HG03439 (cell line): ENCODE data around the gene AGR3.

Source experiments
- ATAC-seq: cut with Tn5 transposase; IDR thresholded peaks from one replicate; pipeline ENCODE4 v1.9.1; 2021; ENCODE audit warnings: mild to moderate bottlenecking, moderate library complexity; ENCODE audit not compliant: unreplicated experiment

AGR3 gene

GRCh38 chr7:16838386-16838785 is 43.4 kb downstream of the AGR3 start:
- ATAC-seq = no peak

GRCh38 chr7:16836481-16836880 is 45.3 kb downstream of the AGR3 start:
- ATAC-seq = no peak

DNA sequence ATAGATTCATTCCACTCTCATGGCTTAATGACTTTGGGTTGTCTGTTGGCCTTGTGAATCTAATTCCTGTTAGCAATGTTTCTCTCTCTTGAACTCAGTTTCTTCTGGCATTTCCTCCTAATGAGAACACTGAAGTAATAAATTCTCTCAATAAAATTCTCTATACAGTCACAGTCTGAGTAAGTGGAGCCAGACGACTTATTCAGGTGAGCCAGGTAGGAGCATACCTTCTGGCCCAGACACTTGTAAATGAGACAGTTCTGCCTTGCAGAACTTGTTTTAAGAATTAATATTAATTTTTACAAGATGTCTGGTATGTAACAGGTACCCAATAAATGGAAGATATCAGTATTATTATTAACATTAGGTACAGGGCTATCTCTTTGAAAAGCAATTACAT is 48.4 kb downstream of the AGR3 start:
- ATAC-seq = no peak

GRCh38 chr7:16826060-16826459 is 55.7 kb downstream of the AGR3 start:
- no peak for ATAC-seq

DNA sequence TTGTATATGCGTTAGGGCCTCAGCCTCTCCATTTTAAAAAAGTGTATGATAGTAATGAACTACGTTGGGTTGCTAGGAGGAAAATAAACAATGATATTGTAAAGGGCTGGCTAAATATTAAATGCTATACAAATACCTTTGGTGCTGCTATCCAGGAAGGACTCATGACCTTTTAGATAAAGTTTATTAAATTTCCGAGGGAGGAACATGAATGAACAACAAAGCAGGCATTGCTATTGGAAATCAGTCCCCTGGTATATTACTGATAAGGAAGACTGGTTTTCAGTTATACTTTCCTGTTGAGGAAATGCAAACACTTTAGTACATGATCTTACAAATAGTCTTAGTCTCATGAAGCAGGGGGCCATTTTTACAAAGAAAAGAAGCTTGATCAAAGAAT is 59.8 kb downstream of the AGR3 start:
- no peak for ATAC-seq

DNA sequence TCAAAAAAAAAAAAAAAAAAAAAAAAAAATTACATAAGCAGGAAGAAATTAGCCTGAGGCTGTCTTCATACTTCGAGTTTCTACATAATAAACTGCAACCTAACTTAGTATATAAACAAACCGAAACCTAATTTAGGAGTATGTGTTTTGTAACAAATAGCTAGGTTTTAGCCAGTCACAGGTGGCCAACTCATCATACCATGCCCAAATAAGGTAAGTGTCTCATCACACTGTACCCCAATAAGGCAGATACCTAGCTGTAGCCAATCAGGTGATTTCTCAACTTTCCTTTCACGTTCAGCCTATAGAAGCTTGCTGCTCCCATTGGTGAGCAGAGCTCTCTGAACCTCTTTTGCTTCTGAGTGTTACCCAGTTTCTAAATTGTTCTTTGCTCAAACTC is 63.1 kb downstream of the AGR3 start:
- ATAC-seq = no peak

GRCh38 chr7:16817536-16817935 is 64.2 kb downstream of the AGR3 start:
- ATAC-seq = no peak

DNA sequence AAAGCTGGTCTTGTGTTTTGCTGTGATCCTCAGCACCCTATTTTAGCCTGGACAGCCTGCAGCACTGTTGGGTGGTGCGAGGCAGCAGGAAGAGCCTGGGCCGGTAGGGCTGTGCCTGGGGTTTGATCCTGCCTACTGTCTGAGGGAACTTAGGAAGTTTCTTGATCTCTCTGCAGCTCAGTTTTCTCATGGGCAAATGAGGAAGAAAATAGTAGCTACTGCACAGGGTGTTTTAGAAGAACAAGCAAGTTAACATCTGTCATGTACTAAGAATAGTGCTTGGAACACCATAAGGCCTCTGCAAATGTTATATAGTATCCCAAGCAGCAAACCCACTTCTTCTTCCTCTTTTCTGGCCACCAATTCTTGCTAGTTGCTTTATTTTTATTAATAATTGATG is 65.0 kb downstream of the AGR3 start:
- no peak for ATAC-seq

GRCh38 chr7:16815001-16815400 is 66.8 kb downstream of the AGR3 start:
- ATAC-seq = no peak

DNA sequence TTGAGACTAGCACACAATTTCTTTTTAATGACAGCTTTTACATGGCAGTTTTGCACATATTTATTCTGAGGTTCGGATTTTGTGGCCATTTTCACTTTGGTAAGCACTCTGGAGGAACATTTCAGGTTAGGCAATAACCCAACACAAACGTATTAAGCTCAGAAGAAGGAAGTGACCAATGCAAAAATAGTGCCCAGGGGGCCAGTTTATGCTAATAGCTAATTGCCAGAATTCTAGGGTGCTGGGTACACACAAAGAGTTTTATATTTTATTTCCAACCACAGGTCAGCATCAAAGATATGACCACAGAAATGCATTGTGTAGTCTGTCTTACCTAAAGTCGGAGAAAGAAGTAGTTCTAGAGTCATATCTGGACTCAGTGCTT is 68.6 kb downstream of the AGR3 start:
- ATAC-seq = no peak

DNA sequence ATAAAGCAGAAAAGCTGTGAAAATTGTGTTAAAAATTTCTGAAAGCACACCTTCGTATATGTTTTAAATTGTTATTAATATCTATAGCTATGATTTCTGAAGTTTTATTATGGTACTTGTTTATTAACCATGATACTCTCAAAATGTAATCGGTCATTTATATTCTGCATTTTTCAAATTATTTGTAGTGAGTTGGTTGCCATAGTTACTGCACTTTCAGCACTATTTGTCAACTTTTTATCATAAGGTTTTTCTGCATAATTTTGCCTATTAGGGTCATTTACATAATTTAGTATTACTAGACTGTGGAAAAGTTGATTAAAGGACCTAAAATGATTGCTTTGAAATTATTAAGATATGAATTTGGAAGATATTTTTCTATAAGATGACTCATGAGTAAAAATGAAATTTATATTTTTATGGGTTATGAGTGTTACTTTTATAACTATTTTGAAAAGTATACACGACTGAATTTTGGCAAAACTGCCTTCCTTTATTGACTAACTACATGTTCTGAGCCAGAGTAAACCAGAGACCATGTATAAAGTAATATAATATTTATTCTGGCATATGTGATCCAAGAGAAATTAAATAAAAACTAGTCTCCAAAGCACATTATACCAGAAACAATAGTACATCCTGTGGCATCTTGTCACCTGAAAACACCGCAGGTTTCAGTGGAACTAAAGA is 69.1 kb downstream of the AGR3 start:
- no peak for ATAC-seq

- ATAC-seq = no peak
These were observed 70.2 kb downstream of the AGR3 start for GRCh38 chr7:16811551-16811950.

DNA sequence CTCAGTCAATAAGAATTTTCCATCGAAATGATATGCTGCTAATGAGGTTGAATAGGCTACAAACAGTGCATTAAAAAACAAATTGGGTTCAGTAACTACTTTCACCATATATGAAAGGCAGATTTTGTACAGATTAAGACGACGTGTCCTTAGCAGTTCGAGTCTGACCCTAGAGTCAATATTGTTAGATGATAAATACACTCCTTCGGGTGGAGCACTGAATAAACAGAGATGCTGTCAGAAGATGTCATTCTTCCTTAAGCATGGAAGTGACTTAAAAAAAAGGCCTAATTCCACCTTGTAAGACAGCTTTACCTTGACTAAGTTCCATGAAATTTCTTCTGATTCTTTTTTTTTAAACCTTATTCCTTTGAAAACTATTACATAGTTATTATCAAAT is 71.2 kb downstream of the AGR3 start:
- ATAC-seq = no peak

- no peak for ATAC-seq
These were observed 71.7 kb downstream of the AGR3 start for GRCh38 chr7:16810112-16810511.
